HG02763 (cell line): ENCODE measurements around the gene FAM53B.
A peak's percentile ranks its signal among the peaks of the same experiment; 100 is the strongest.

Source experiments
- ATAC-seq: cut with Tn5 transposase; IDR thresholded peaks from one replicate; pipeline ENCODE4 v1.9.1; 2021; ENCODE audit warnings: mild to moderate bottlenecking, moderate library complexity; ENCODE audit not compliant: unreplicated experiment

FAM53B gene

GRCh38 chr10:124639206-124639605 lies 105.0 kb downstream of the FAM53B start:
- no peak for ATAC-seq

GRCh38 chr10:124637746-124638145 lies 106.4 kb downstream of the FAM53B start:
- ATAC-seq: no peak

- no peak for ATAC-seq
Observed at GRCh38 chr10:124637091-124637700, 107.0 kb downstream of the FAM53B start.

- no peak for ATAC-seq
Observed at GRCh38 chr10:124636271-124636995, 107.7 kb downstream of the FAM53B start.

GRCh38 chr10:124632566-124632965 lies 111.6 kb downstream of the FAM53B start:
- no peak for ATAC-seq

- ATAC-seq: no peak
Observed at GRCh38 chr10:124632064-124632531, 112.1 kb downstream of the FAM53B start.

GRCh38 chr10:124630551-124630950 lies 113.6 kb downstream of the FAM53B start:
- no peak for ATAC-seq

- ATAC-seq: no peak
Observed at GRCh38 chr10:124629842-124630241, 114.3 kb downstream of the FAM53B start.

GRCh38 chr10:124629415-124629814 lies 114.8 kb downstream of the FAM53B start:
- no peak for ATAC-seq

- no peak for ATAC-seq
Observed at GRCh38 chr10:124628676-124629021, 115.5 kb downstream of the FAM53B start.

GRCh38 chr10:124627866-124628675 lies 116.1 kb downstream of the FAM53B start:
- ATAC-seq: no peak

GRCh38 chr10:124626759-124627380 lies 117.3 kb downstream of the FAM53B start:
- ATAC-seq: peak; percentile 74

- no peak for ATAC-seq
Observed at GRCh38 chr10:124625831-124626238, 118.3 kb downstream of the FAM53B start.

- no peak for ATAC-seq
Observed at GRCh38 chr10:124624895-124625294, 119.3 kb downstream of the FAM53B start.

- ATAC-seq: no peak
Observed at GRCh38 chr10:124624466-124624865, 119.7 kb downstream of the FAM53B start.

- no peak for ATAC-seq
Observed at GRCh38 chr10:124624006-124624405, 120.2 kb downstream of the FAM53B start.

GRCh38 chr10:124622866-124623536 lies 121.2 kb downstream of the FAM53B start:
- no peak for ATAC-seq

- ATAC-seq: no peak
Observed at GRCh38 chr10:124622158-124622557, 122.0 kb downstream of the FAM53B start.

- no peak for ATAC-seq
Observed at GRCh38 chr10:124621637-124622036, 122.5 kb downstream of the FAM53B start.

- ATAC-seq: peak; percentile 53
Observed at GRCh38 chr10:124619802-124620490, 124.2 kb downstream of the FAM53B start.
